GM23338 (cell line): ENCODE measurements around the gene PDE2A. TPM values are rescaled to one million over a fixed set of nuclear protein-coding genes. Genes with fewer than 3 reads are reported as not detected.

Experiments used
- ATAC-seq: fragments of 200-7000 bp; cut with Tn5 transposase; 3 replicates; pipeline ENCODE4 v1.9.1; 2020
- DNase-seq: peaks from one replicate; pipeline ENCODE4 v3.0.0-alpha.2; 2015; ENCODE audit warnings: low spot score
- H2AFZ ChIP-seq: fragments of 200-600 bp; sonication (generic); 2 replicates; pipeline ENCODE4 v1.8.0; 2016; ENCODE audit warnings: antibody characterized with exemption, mild to moderate bottlenecking, moderate library complexity
- H3F3A ChIP-seq: fragments of 200-600 bp; sonication (generic); replicated peaks from 2 replicates; pipeline ENCODE4 v1.8.0; 2017; ENCODE audit warnings: antibody characterized with exemption, mixed run types, low read depth
- H3K27ac ChIP-seq: fragments of 200-600 bp; sonication (generic); 2 replicates; pipeline ENCODE4 v1.6.1; 2016; ENCODE audit warnings: low read depth
- H3K27me3 ChIP-seq: fragments of 200-600 bp; sonication (generic); 2 replicates; pipeline ENCODE4 v1.8.0; 2016; ENCODE audit warnings: mild to moderate bottlenecking, mixed run types, moderate library complexity; ENCODE audit not compliant: insufficient read depth
- H3K36me3 ChIP-seq: fragments of 200-600 bp; sonication (generic); 2 replicates; pipeline ENCODE4 v1.8.0; 2016; ENCODE audit warnings: mild to moderate bottlenecking; ENCODE audit not compliant: insufficient read depth
- H3K4me1 ChIP-seq: fragments of 200-600 bp; sonication (generic); 2 replicates; pipeline ENCODE4 v1.8.0; 2016; ENCODE audit warnings: mild to moderate bottlenecking, moderate library complexity; ENCODE audit not compliant: insufficient read depth
- H3K4me2 ChIP-seq: fragments of 200-600 bp; sonication (generic); 2 replicates; pipeline ENCODE4 v1.7.1; 2017; ENCODE audit warnings: mixed run types
- H3K4me3 ChIP-seq: fragments of 200-600 bp; sonication (generic); 2 replicates; pipeline ENCODE4 v1.6.1; 2016; ENCODE audit warnings: mixed run types
- H3K79me2 ChIP-seq: fragments of 200-600 bp; sonication (generic); replicated peaks from 2 replicates; pipeline ENCODE4 v1.8.0; 2017; ENCODE audit warnings: mild to moderate bottlenecking; ENCODE audit not compliant: insufficient read depth
- H3K9me2 ChIP-seq: fragments of 200-600 bp; sonication (generic); 2 replicates; pipeline ENCODE4 v1.8.0; 2017; ENCODE audit not compliant: insufficient read depth
- H4K20me1 ChIP-seq: fragments of 200-600 bp; sonication (generic); replicated peaks from 2 replicates; pipeline ENCODE4 v1.8.0; 2017; ENCODE audit warnings: mild to moderate bottlenecking; ENCODE audit not compliant: insufficient read depth
- H3K27ac Mint-ChIP-seq: 2 replicates; pipeline ENCODE4 v1.8.0; 2020; ENCODE audit warnings: inconsistent platforms, mild to moderate bottlenecking, moderate library complexity, mixed read lengths
- H3K27me3 Mint-ChIP-seq: 3 replicates; pipeline ENCODE4 v1.8.0; 2022; ENCODE audit warnings: low read depth, mild to moderate bottlenecking, moderate library complexity, mixed read lengths, inconsistent platforms; ENCODE audit not compliant: insufficient read depth, poor library complexity
- H3K36me3 Mint-ChIP-seq: 3 replicates; pipeline ENCODE4 v1.8.0; 2021; ENCODE audit warnings: low read depth, mild to moderate bottlenecking, inconsistent platforms, moderate library complexity, mixed read lengths
- H3K4me1 Mint-ChIP-seq: 3 replicates; pipeline ENCODE4 v1.8.0; 2020; ENCODE audit warnings: mild to moderate bottlenecking, inconsistent platforms, mixed read lengths
- H3K4me3 Mint-ChIP-seq: 3 replicates; pipeline ENCODE4 v1.8.0; 2021; ENCODE audit warnings: moderate library complexity, mild to moderate bottlenecking, inconsistent platforms, mixed read lengths
- H3K9me3 Mint-ChIP-seq: 3 replicates; pipeline ENCODE4 v1.8.0; 2020; ENCODE audit warnings: moderate library complexity, mild to moderate bottlenecking, inconsistent platforms, mixed read lengths
- CREB1 ChIP-seq: fragments of 250-450 bp; sonication (Bioruptor Pico); IDR thresholded peaks from 2 replicates; pipeline ENCODE4 v1.5.0; 2020; ENCODE audit warnings: low read depth, mild to moderate bottlenecking, moderate library complexity
- EZH2 ChIP-seq: fragments of 200-600 bp; sonication (generic); IDR thresholded peaks from one replicate; pipeline ENCODE4 v1.8.0; 2017; ENCODE audit warnings: antibody characterized with exemption, mild to moderate bottlenecking, low read depth; ENCODE audit not compliant: unreplicated experiment
- EZH2phosphoT487 ChIP-seq: fragments of 200-600 bp; sonication (generic); IDR thresholded peaks from one replicate; pipeline ENCODE4 v1.8.1; 2018; ENCODE audit warnings: antibody characterized with exemption; ENCODE audit not compliant: unreplicated experiment
- JUNB ChIP-seq: IDR thresholded peaks from one replicate; pipeline ENCODE4 v1.6.1; 2016; ENCODE audit warnings: antibody characterized with exemption; ENCODE audit not compliant: unreplicated experiment
- NANOG ChIP-seq: IDR thresholded peaks from 2 replicates; pipeline ENCODE4 v1.6.1; 2016; ENCODE audit warnings: antibody characterized with exemption, borderline replicate concordance
- POLR2AphosphoS5 ChIP-seq: IDR thresholded peaks from 2 replicates; pipeline ENCODE4 v1.6.1; 2016; ENCODE audit warnings: antibody characterized with exemption, low read depth
- STAT1 ChIP-seq: IDR thresholded peaks from one replicate; pipeline ENCODE4 v1.6.1; 2016; ENCODE audit warnings: antibody characterized with exemption; ENCODE audit not compliant: unreplicated experiment
- ZNF114 ChIP-seq: fragments of 250-450 bp; sonication (Bioruptor Pico); IDR thresholded peaks from 2 replicates; pipeline ENCODE4 v1.5.0; 2020; ENCODE audit warnings: mild to moderate bottlenecking, moderate library complexity
- ZNF331 ChIP-seq: fragments of 250-450 bp; sonication (Bioruptor Pico); IDR thresholded peaks from 2 replicates; pipeline ENCODE4 v1.5.0; 2020; ENCODE audit warnings: low read depth, mild to moderate bottlenecking, moderate library complexity
- polyA plus RNA-seq: library from polyadenylated mRNA; unstranded; fragments of >200 nt; fragmentation: Nextera tagmentation; extraction: Ambion mirVana; gene quantifications from 2 replicates; pipeline ENCODE4 v1.2.1, GENCODE V29; 2016
- total RNA-seq: library from RNA; depleted of rRNA; stranded (reverse); fragments of >200 nt; shearing (Covaris generic); gene quantifications from 2 replicates; pipeline ENCODE4 v1.2.3, GENCODE V29; 2014
- TF ChIP-seq, protein P1 (sequence below): fragments of 250-450 bp; sonication (Bioruptor Pico); IDR thresholded peaks from 2 replicates; pipeline ENCODE4 v1.5.0; 2020; ENCODE audit warnings: mild to moderate bottlenecking, moderate library complexity
- TF ChIP-seq, protein P2 (sequence below): IDR thresholded peaks from one replicate; pipeline ENCODE4 v1.6.1; 2018; ENCODE audit warnings: antibody characterized with exemption; ENCODE audit not compliant: unreplicated experiment
- TF ChIP-seq, protein P3 (sequence below), 2 experiments: fragments of 200-600 bp in 1 of 2; sonication (generic) in 1 of 2; conservative IDR thresholded peaks; 2 replicates each; pipeline versions ENCODE4 v1.5.1 to v1.6.1; 2016 to 2017; ENCODE audit warnings: antibody characterized with exemption in 2 of 2, low read depth in 2 of 2, mild to moderate bottlenecking in 2 of 2, moderate library complexity in 1 of 2
- TF ChIP-seq, protein P4 (sequence below): IDR thresholded peaks from 2 replicates; pipeline ENCODE4 v1.6.1; 2016; ENCODE audit warnings: antibody characterized with exemption

PDE2A gene
- total and polyA plus RNA-seq, 2 experiments from 2014 or later: 4.3 to 16.2 TPM

DNA sequence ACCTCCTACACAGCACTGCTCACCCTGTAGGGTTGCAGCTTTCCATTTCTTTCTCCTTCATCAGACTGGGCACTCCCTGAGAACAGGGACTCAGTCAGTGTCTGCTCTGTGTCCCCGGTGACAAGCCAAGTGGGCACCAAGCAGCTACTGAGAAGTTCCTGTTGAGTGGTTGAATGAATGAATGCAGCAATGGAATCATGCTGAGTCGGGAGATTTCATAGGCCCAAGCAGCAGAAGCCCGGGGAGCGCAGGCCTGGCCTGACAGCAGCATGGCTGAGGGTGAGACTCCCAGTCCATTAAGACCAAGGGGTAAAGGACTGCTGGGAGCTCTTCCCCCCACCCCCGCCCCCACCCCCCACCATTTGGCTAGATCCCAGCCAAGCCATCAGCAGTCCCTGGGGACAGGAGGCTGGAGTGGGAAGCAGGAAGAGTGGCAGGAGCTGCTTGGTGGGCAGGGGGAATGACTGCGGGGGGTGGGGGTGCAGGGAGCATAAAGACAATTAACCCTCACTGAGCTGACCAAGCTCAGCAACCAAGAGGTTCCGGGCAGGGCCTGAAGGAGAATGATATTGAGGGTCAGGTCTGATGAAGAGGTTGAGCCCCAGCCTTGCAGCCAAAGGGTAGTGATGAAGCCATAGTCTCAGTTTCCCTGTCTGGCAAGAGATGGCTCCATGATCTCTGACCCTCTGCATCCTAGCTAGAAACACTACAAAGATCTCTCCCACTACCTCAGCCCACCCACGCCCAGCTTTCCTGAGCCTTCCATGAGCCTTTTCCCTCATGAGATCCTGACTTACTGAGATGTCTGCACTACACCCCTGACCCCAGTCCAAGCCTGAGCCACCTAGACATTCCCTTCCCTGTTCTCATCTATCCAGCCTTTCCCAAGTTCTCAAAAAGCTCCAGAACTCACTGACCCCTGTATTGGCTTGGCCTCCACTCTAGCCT lies 2.8 kb downstream of the PDE2A start:
- TF ChIP-seq CREB1 (CRISPR knock-in tag) (no peak), ZNF114 (CRISPR knock-in tag) (no peak), NANOG (no peak), POLR2AphosphoS5 (no peak), JUNB (no peak), ZNF331 (CRISPR knock-in tag) (no peak), EZH2phosphoT487 (no peak), EZH2 (no peak), STAT1 (no peak)
- TF ChIP-seq, protein P1, sequence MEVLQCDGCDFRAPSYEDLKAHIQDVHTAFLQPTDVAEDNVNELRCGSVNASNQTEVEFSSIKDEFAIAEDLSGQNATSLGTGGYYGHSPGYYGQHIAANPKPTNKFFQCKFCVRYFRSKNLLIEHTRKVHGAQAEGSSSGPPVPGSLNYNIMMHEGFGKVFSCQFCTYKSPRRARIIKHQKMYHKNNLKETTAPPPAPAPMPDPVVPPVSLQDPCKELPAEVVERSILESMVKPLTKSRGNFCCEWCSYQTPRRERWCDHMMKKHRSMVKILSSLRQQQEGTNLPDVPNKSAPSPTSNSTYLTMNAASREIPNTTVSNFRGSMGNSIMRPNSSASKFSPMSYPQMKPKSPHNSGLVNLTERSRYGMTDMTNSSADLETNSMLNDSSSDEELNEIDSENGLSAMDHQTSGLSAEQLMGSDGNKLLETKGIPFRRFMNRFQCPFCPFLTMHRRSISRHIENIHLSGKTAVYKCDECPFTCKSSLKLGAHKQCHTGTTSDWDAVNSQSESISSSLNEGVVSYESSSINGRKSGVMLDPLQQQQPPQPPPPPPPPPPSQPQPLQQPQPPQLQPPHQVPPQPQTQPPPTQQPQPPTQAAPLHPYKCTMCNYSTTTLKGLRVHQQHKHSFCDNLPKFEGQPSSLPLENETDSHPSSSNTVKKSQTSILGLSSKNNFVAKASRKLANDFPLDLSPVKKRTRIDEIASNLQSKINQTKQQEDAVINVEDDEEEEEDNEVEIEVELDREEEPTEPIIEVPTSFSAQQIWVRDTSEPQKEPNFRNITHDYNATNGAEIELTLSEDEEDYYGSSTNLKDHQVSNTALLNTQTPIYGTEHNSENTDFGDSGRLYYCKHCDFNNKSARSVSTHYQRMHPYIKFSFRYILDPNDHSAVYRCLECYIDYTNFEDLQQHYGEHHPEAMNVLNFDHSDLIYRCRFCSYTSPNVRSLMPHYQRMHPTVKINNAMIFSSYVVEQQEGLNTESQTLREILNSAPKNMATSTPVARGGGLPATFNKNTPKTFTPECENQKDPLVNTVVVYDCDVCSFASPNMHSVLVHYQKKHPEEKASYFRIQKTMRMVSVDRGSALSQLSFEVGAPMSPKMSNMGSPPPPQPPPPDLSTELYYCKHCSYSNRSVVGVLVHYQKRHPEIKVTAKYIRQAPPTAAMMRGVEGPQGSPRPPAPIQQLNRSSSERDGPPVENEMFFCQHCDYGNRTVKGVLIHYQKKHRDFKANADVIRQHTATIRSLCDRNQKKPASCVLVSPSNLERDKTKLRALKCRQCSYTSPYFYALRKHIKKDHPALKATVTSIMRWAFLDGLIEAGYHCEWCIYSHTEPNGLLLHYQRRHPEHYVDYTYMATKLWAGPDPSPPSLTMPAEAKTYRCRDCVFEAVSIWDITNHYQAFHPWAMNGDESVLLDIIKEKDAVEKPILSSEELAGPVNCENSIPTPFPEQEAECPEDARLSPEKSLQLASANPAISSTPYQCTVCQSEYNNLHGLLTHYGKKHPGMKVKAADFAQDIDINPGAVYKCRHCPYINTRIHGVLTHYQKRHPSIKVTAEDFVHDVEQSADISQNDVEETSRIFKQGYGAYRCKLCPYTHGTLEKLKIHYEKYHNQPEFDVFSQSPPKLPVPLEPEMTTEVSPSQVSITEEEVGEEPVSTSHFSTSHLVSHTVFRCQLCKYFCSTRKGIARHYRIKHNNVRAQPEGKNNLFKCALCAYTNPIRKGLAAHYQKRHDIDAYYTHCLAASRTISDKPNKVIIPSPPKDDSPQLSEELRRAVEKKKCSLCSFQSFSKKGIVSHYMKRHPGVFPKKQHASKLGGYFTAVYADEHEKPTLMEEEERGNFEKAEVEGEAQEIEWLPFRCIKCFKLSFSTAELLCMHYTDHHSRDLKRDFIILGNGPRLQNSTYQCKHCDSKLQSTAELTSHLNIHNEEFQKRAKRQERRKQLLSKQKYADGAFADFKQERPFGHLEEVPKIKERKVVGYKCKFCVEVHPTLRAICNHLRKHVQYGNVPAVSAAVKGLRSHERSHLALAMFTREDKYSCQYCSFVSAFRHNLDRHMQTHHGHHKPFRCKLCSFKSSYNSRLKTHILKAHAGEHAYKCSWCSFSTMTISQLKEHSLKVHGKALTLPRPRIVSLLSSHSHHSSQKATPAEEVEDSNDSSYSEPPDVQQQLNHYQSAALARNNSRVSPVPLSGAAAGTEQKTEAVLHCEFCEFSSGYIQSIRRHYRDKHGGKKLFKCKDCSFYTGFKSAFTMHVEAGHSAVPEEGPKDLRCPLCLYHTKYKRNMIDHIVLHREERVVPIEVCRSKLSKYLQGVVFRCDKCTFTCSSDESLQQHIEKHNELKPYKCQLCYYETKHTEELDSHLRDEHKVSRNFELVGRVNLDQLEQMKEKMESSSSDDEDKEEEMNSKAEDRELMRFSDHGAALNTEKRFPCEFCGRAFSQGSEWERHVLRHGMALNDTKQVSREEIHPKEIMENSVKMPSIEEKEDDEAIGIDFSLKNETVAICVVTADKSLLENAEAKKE (CRISPR knock-in tag): no peak
- TF ChIP-seq, protein P2, sequence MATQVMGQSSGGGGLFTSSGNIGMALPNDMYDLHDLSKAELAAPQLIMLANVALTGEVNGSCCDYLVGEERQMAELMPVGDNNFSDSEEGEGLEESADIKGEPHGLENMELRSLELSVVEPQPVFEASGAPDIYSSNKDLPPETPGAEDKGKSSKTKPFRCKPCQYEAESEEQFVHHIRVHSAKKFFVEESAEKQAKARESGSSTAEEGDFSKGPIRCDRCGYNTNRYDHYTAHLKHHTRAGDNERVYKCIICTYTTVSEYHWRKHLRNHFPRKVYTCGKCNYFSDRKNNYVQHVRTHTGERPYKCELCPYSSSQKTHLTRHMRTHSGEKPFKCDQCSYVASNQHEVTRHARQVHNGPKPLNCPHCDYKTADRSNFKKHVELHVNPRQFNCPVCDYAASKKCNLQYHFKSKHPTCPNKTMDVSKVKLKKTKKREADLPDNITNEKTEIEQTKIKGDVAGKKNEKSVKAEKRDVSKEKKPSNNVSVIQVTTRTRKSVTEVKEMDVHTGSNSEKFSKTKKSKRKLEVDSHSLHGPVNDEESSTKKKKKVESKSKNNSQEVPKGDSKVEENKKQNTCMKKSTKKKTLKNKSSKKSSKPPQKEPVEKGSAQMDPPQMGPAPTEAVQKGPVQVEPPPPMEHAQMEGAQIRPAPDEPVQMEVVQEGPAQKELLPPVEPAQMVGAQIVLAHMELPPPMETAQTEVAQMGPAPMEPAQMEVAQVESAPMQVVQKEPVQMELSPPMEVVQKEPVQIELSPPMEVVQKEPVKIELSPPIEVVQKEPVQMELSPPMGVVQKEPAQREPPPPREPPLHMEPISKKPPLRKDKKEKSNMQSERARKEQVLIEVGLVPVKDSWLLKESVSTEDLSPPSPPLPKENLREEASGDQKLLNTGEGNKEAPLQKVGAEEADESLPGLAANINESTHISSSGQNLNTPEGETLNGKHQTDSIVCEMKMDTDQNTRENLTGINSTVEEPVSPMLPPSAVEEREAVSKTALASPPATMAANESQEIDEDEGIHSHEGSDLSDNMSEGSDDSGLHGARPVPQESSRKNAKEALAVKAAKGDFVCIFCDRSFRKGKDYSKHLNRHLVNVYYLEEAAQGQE: no peak
- TF ChIP-seq, protein P3, sequence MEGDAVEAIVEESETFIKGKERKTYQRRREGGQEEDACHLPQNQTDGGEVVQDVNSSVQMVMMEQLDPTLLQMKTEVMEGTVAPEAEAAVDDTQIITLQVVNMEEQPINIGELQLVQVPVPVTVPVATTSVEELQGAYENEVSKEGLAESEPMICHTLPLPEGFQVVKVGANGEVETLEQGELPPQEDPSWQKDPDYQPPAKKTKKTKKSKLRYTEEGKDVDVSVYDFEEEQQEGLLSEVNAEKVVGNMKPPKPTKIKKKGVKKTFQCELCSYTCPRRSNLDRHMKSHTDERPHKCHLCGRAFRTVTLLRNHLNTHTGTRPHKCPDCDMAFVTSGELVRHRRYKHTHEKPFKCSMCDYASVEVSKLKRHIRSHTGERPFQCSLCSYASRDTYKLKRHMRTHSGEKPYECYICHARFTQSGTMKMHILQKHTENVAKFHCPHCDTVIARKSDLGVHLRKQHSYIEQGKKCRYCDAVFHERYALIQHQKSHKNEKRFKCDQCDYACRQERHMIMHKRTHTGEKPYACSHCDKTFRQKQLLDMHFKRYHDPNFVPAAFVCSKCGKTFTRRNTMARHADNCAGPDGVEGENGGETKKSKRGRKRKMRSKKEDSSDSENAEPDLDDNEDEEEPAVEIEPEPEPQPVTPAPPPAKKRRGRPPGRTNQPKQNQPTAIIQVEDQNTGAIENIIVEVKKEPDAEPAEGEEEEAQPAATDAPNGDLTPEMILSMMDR (conservative IDR thresholded peaks at IDR 0.05; ENCODE audit: low read depth in 2 of 2): no peak
- TF ChIP-seq, protein P4, sequence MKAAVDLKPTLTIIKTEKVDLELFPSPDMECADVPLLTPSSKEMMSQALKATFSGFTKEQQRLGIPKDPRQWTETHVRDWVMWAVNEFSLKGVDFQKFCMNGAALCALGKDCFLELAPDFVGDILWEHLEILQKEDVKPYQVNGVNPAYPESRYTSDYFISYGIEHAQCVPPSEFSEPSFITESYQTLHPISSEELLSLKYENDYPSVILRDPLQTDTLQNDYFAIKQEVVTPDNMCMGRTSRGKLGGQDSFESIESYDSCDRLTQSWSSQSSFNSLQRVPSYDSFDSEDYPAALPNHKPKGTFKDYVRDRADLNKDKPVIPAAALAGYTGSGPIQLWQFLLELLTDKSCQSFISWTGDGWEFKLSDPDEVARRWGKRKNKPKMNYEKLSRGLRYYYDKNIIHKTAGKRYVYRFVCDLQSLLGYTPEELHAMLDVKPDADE: no peak
- ATAC-seq (no peak), DNase-seq (no peak)
- Mint-ChIP-seq H3K36me3 (peaks cover 18% of the 10 kb centered on the region), H3K4me3 (no peak overlapping the region; the same call in 2 of the 3 replicates), H3K9me3 (peaks cover 17% of the 10 kb centered on the region), H3K27ac (no peak overlapping the region), H3K4me1 (peaks cover 46% of the 10 kb centered on the region), H3K27me3 (peaks cover 31% of the 10 kb centered on the region)
- Histone ChIP-seq H3K27ac (no peak overlapping the region), H3K9me2 (no peaks in the 10 kb centered on the region), H3K36me3 (no peaks in the 10 kb centered on the region), H3F3A (no peaks in the 10 kb centered on the region), H3K79me2 (no peaks in the 10 kb centered on the region), H3K27me3 (peaks cover 42% of the 10 kb centered on the region), H3K4me3 (no peak overlapping the region), H4K20me1 (no peaks in the 10 kb centered on the region; the same call in 1 of the 2 replicates), H3K4me1 (peaks cover 42% of the 10 kb centered on the region), H3K4me2 (no peak overlapping the region), H2AFZ (no peak overlapping the region)
